HFFc6 (cell line): ENCODE data around the gene ZNF555. TPM values are rescaled to one million over a fixed set of nuclear protein-coding genes. Genes with fewer than 3 reads are reported as not detected.
"Not testable (repeated sequence)": the region's sequence is repeated elsewhere in the genome, so short reads cannot be mapped to it uniquely, and the experiment has no call there.

ENCODE experiments used
- DNase-seq: peaks from one replicate; pipeline ENCODE4 v3.0.0-alpha.2; 2018
- H3K27ac Mint-ChIP-seq: 2 replicates; pipeline ENCODE4 v1.8.0; 2020; ENCODE audit warnings: mild to moderate bottlenecking, mixed read lengths
- H3K27me3 Mint-ChIP-seq: 2 replicates; pipeline ENCODE4 v1.8.0; 2021; ENCODE audit warnings: mild to moderate bottlenecking, moderate library complexity, mixed read lengths; ENCODE audit not compliant: insufficient read depth
- H3K36me3 Mint-ChIP-seq: 2 replicates; pipeline ENCODE4 v1.8.0; 2021; ENCODE audit warnings: low read depth, mixed read lengths
- H3K4me1 Mint-ChIP-seq: 2 replicates; pipeline ENCODE4 v1.8.0; 2020; ENCODE audit warnings: low read depth, mixed read lengths
- H3K4me3 Mint-ChIP-seq: 2 replicates; pipeline ENCODE4 v1.8.0; 2020; ENCODE audit warnings: mild to moderate bottlenecking, moderate library complexity, mixed read lengths
- H3K9me3 Mint-ChIP-seq: 2 replicates; pipeline ENCODE4 v1.8.0; 2020; ENCODE audit warnings: mild to moderate bottlenecking, mixed read lengths
- long read RNA-seq: library from polyadenylated mRNA; unstranded; transcript quantifications from one replicate; pipeline ENCODE4 v2.0.0, GENCODE V29; 2019
- total RNA-seq, 6 experiments: library from RNA; stranded (reverse); fragmentation: NEBNext Ultra II Directional; extraction: Animal tissue kit (Norgen Biotek cat#: 25700); gene quantifications; 2 replicates in 1 of 6; 3 replicates in 5 of 6; pipeline ENCODE4 v1.2.3, GENCODE V29; 2021
- TF ChIP-seq, protein P1 (sequence below): fragments of 200-600 bp; sonication (generic); IDR thresholded peaks from 2 replicates; pipeline ENCODE4 v1.5.0; 2021; ENCODE audit warnings: antibody characterized with exemption, mild to moderate bottlenecking

ZNF555 gene
- total RNA-seq, result 1 to 10 TPM; 3.7 to 5.6 (median 3.8) TPM
- long read RNA-seq, full-length matches to known transcripts, result 4 of 6 reads
- long read RNA-seq, partial matches to known transcripts, result 0 of 6 reads
- long read RNA-seq, other reads (novel, unspliced or antisense), result 2 of 6 reads

DNA sequence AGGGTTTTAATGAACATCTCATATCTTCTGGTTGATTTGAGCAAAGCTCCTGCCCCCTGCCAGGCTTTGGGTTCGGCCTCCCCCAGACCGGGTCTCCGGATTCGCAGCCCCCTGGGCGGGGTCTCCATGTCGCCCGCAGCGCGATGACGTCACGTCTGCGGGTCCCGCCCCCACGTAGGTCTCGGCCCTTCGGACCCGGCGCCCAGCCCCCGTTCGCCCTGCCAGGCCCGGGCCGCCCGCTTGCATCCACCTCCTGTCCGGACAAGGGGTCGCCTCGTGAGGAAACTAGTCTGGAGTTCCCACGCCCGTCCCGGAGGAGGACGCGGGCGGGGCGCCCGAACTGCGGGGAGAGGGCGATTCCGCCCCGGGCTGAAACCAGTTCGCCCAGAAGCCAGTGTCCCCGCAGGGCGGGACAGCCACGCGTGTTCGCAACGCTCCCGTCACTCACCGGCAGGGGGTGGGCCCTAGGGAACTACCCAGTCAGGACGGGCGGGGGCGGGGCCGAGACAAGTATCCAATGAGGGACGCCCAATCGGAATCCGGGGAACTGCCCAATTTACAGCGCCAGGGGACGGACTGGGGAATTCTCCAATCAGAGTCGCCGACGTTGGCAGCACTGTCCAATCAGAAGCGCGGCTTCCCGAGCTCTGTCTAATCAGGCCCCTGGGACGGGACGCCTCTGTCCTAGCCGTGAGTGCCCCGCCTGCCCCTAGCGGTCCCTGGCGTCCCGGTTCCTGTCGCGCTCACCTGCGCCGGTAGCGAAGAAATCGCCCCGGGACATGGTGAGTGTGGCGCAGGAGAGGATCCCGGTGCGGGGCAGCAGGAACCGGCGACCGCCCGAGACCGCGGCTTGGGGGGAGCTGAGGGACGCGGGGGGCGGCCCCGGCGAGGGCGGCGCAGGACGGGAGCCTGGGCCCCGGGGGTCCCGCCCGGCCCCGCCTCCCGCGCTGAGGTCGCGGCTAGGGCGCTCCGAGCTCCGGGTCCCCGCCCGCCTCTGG lies at the start of gene ZNF555:
ZNF555 (plus strand) TSS at position 682 of the 998 bp plus-strand sequence; CDS start at position 780, 98 bp downstream.
- Mint-ChIP-seq H3K36me3 (peaks cover 39% of the 10 kb centered on the region), H3K4me3 (peak within 1 kb of the TSS; percentile 89), H3K27me3 (no peaks in the 10 kb centered on the region), H3K27ac (peak within 1 kb of the TSS; percentile 84), H3K4me1 (peaks cover 7% of the 10 kb centered on the region), H3K9me3 (peaks cover 48% of the 10 kb centered on the region)
- DNase-seq, result peak; percentile 99
- TF ChIP-seq, protein P1, sequence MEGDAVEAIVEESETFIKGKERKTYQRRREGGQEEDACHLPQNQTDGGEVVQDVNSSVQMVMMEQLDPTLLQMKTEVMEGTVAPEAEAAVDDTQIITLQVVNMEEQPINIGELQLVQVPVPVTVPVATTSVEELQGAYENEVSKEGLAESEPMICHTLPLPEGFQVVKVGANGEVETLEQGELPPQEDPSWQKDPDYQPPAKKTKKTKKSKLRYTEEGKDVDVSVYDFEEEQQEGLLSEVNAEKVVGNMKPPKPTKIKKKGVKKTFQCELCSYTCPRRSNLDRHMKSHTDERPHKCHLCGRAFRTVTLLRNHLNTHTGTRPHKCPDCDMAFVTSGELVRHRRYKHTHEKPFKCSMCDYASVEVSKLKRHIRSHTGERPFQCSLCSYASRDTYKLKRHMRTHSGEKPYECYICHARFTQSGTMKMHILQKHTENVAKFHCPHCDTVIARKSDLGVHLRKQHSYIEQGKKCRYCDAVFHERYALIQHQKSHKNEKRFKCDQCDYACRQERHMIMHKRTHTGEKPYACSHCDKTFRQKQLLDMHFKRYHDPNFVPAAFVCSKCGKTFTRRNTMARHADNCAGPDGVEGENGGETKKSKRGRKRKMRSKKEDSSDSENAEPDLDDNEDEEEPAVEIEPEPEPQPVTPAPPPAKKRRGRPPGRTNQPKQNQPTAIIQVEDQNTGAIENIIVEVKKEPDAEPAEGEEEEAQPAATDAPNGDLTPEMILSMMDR, result peak; percentile 83

DNA sequence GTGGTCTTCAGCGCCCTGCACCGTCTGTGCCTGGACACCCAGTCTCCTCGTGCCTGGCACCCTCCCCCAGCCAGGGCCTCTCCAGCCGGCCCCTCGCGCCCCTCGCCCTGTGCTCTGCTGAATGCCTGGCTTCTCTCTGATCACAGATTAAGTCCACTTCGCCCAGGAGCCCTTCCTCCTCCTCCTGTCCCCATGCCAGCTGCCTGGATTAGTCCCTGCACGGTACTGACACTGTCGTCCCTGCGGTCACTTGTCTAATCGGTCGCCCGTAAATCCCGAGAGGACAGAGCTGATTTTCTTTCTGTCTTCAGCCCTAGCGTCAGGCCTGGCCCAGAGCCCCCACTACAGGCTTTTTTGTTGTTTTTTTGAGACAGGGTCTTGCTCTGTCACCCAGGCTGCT lies 49.4 kb upstream of the ZNF555 start:
- peaks cover 2% of the 10 kb centered on the region; the same call in 1 of the 2 replicates for H3K27me3 Mint-ChIP-seq
- TF ChIP-seq, protein P1, result no peak

DNA sequence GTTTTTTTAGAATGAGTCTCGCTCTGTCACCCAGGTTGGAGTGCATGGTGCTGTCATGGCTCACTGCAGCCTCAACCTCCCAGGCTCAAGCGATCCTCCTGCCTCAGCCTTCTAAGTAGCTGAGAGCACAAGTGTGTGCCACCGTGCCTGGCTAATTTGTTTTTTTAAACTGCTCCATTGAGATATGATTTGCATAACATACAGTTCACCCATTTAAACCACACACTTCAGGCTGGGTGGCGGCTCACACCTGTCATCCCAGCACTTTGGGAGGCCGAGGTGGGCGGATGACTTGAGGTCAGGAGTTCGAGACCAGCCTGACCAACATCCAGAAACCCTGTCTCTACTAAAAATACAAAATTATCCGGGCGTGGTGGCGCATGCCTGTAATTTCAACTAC lies 48.6 kb upstream of the ZNF555 start:
- not testable (repeated sequence) for H3K4me1 Mint-ChIP-seq, H3K9me3 Mint-ChIP-seq, H3K4me3 Mint-ChIP-seq, H3K36me3 Mint-ChIP-seq, DNase-seq, H3K27me3 Mint-ChIP-seq, H3K27ac Mint-ChIP-seq

More for the DNA sequence above, 49.4 kb upstream of the ZNF555 start:
- H3K27ac Mint-ChIP-seq, result no peak overlapping the region
- no peak for DNase-seq
- peaks cover 9% of the 10 kb centered on the region for H3K4me1 Mint-ChIP-seq
- H3K36me3 Mint-ChIP-seq, result no peaks in the 10 kb centered on the region; the same call in 1 of the 2 replicates
- H3K9me3 Mint-ChIP-seq, result no peaks in the 10 kb centered on the region
- H3K4me3 Mint-ChIP-seq, result no peak overlapping the region

DNA sequence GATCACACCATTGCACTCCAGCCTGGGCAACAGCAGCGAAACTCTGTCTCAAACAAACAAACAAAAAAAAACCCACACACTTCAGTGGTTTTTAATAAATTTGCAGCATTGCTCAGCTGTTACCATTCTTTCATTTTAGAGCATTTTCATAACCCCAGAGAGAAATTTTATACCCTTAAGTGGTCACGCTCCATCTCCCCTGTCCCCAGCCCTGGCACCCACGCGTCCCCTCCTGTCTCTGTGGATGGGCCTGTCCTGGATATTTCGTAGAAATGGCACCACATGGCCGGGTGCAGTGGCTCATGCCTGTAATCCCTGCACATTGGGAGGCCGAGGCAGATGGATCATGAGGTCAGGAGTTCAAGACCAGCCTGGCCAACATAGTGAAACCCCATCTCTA lies 48.1 kb upstream of the ZNF555 start:
- Mint-ChIP-seq H3K36me3 (peaks cover 4% of the 10 kb centered on the region; the same call in 1 of the 2 replicates), H3K4me1 (no peaks in the 10 kb centered on the region), H3K27me3 (peaks cover 2% of the 10 kb centered on the region; the same call in 1 of the 2 replicates), H3K27ac (no peak overlapping the region), H3K4me3 (no peak overlapping the region), H3K9me3 (no peaks in the 10 kb centered on the region)
- DNase-seq, result no peak
- TF ChIP-seq, protein P1, result no peak

DNA sequence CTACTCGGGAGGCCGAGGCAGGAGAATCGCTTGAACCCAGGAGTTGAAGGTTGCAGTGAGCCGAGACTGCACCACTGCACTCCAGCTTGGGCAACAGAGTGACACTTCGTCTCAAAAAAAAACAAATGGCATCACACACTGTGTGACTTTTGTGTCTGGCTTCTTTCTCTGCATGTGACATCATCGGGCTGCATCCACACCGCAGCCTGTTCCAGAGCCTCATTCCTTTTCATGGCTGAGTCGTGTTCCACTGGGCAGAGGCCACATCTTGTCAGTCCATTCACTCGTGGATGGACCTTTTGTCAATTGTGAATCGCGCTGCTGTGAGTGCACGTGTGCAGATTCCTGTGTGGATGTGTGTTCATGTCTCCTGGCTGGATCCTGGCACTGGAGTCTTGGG lies 47.7 kb upstream of the ZNF555 start:
- DNase-seq, result no peak
- peaks cover 4% of the 10 kb centered on the region; the same call in 1 of the 2 replicates for H3K36me3 Mint-ChIP-seq
- no peak overlapping the region for H3K4me3 Mint-ChIP-seq
- no peaks in the 10 kb centered on the region for H3K9me3 Mint-ChIP-seq
- TF ChIP-seq, protein P1, result no peak
- no peak overlapping the region for H3K27ac Mint-ChIP-seq
- H3K27me3 Mint-ChIP-seq, result peaks cover 2% of the 10 kb centered on the region; the same call in 1 of the 2 replicates
- H3K4me1 Mint-ChIP-seq, result no peaks in the 10 kb centered on the region
